Activated naive CD4-positive, alpha-beta T cell treated with anti-CD3 and anti-CD28 coated beads, Interleukin-2, amount 50 U/mL, for 72 hours (primary cell): ENCODE data around the gene CLDN15. TPM values are rescaled to one million over a fixed set of nuclear protein-coding genes. Genes with fewer than 3 reads are reported as not detected.
"Not testable (repeated sequence)": the region's sequence is repeated elsewhere in the genome, so short reads cannot be mapped to it uniquely, and the experiment has no call there.

Experiments used
- ATAC-seq, 2 donors: fragments of 150-1000 bp; cut with Tn5 transposase; 2 replicates each; pipeline ENCODE4 v1.10.0; 2021; ENCODE audit warnings: mild to moderate bottlenecking in 2 of 2, moderate library complexity in 2 of 2
- DNase-seq, 2 donors: peaks; one replicate each; pipeline ENCODE4 v3.0.0; 2021 to 2022; ENCODE audit warnings: low spot score in 2 of 2
- H3K27ac Mint-ChIP-seq, 2 donors: one replicate each; pipeline ENCODE4 v1.8.0; 2022; ENCODE audit warnings: mild to moderate bottlenecking in 2 of 2, mixed read lengths in 2 of 2
- H3K36me3 Mint-ChIP-seq, 2 donors: one replicate each; pipeline ENCODE4 v1.8.0; 2022; ENCODE audit warnings: mixed read lengths in 2 of 2
- H3K9me3 Mint-ChIP-seq, 2 donors: one replicate each; pipeline ENCODE4 v1.8.0; 2022; ENCODE audit warnings: mixed read lengths in 2 of 2
- total RNA-seq, 2 donors: library from RNA; stranded (reverse); gene quantifications; one replicate each; pipeline ENCODE4 v1.2.3, GENCODE V29; 2022

CLDN15 gene
- total RNA-seq: 10 to 100 TPM; 17.3 to 26.1 TPM

GRCh38 chr7:101237206-101238067, at the start of gene CLDN15:
CLDN15 (minus strand) TSS chr7:101237802; CDS start chr7:101237581, 221 bp downstream.
- Mint-ChIP-seq H3K36me3 (no peaks in the 10 kb centered on the region), H3K9me3 (no peaks in the 10 kb centered on the region), H3K27ac (peak within 1 kb of the TSS in 1 of 2 donors; percentile 24)
- DNase-seq: no peak
- ATAC-seq: no peak

- Mint-ChIP-seq H3K9me3 (no peaks in the 10 kb centered on the region), H3K36me3 (no peaks in the 10 kb centered on the region), H3K27ac (peak overlapping the region in 1 of 2 donors; percentile 4)
- DNase-seq: no peak
- no peak for ATAC-seq
Measured at GRCh38 chr7:101287032-101287431, 49.4 kb upstream of the CLDN15 start.

GRCh38 chr7:101285880-101286279, 48.3 kb upstream of the CLDN15 start:
- H3K36me3 Mint-ChIP-seq, H3K27ac Mint-ChIP-seq, ATAC-seq, H3K9me3 Mint-ChIP-seq, DNase-seq: not testable (repeated sequence)

GRCh38 chr7:101285171-101285570, 47.6 kb upstream of the CLDN15 start:
- Mint-ChIP-seq H3K27ac (no peak overlapping the region), H3K36me3 (no peaks in the 10 kb centered on the region), H3K9me3 (no peaks in the 10 kb centered on the region)
- no peak for ATAC-seq
- no peak for DNase-seq

- DNase-seq, H3K36me3 Mint-ChIP-seq, H3K9me3 Mint-ChIP-seq, H3K27ac Mint-ChIP-seq, ATAC-seq: not testable (repeated sequence)
Measured at GRCh38 chr7:101280912-101281311, 43.3 kb upstream of the CLDN15 start.

- Mint-ChIP-seq H3K9me3 (no peaks in the 10 kb centered on the region), H3K36me3 (no peaks in the 10 kb centered on the region), H3K27ac (no peak overlapping the region)
- ATAC-seq (no peak), DNase-seq (no peak)
Measured at GRCh38 chr7:101278461-101279292, 41.1 kb upstream of the CLDN15 start.

GRCh38 chr7:101277155-101277554, 39.6 kb upstream of the CLDN15 start:
- ATAC-seq (no peak), DNase-seq (no peak)
- Mint-ChIP-seq H3K27ac (no peak overlapping the region), H3K36me3 (no peaks in the 10 kb centered on the region), H3K9me3 (no peaks in the 10 kb centered on the region)

- ATAC-seq (no peak), DNase-seq (no peak)
- Mint-ChIP-seq H3K27ac (no peak overlapping the region), H3K9me3 (no peaks in the 10 kb centered on the region), H3K36me3 (no peaks in the 10 kb centered on the region)
Measured at GRCh38 chr7:101273206-101273605, 35.6 kb upstream of the CLDN15 start.

- Mint-ChIP-seq H3K9me3 (no peaks in the 10 kb centered on the region), H3K27ac (no peak overlapping the region), H3K36me3 (no peaks in the 10 kb centered on the region)
- ATAC-seq (no peak), DNase-seq (no peak)
Measured at GRCh38 chr7:101271021-101271420, 33.4 kb upstream of the CLDN15 start.

GRCh38 chr7:101269664-101270063, 32.1 kb upstream of the CLDN15 start:
- Mint-ChIP-seq H3K27ac (no peak overlapping the region), H3K9me3 (no peaks in the 10 kb centered on the region), H3K36me3 (no peaks in the 10 kb centered on the region)
- ATAC-seq (no peak), DNase-seq (no peak)

- Mint-ChIP-seq H3K36me3 (no peaks in the 10 kb centered on the region), H3K9me3 (no peaks in the 10 kb centered on the region), H3K27ac (no peak overlapping the region)
- DNase-seq (no peak), ATAC-seq (no peak)
Measured at GRCh38 chr7:101265622-101266516, 28.3 kb upstream of the CLDN15 start.

- H3K36me3 Mint-ChIP-seq, ATAC-seq, H3K27ac Mint-ChIP-seq, DNase-seq, H3K9me3 Mint-ChIP-seq: not testable (repeated sequence)
Measured at GRCh38 chr7:101264102-101264706, 26.6 kb upstream of the CLDN15 start.

- Mint-ChIP-seq H3K36me3 (no peaks in the 10 kb centered on the region), H3K9me3 (no peaks in the 10 kb centered on the region), H3K27ac (no peak overlapping the region)
- DNase-seq (no peak), ATAC-seq (no peak)
Measured at GRCh38 chr7:101258243-101258731, 20.7 kb upstream of the CLDN15 start.

- no peak for DNase-seq
- ATAC-seq: no peak
- Mint-ChIP-seq H3K9me3 (no peaks in the 10 kb centered on the region), H3K36me3 (peaks cover 9 to 13% of the 10 kb centered on the region in 2 donors), H3K27ac (no peak overlapping the region)
Measured at GRCh38 chr7:101255796-101256195, 18.2 kb upstream of the CLDN15 start.

- not testable (repeated sequence) for DNase-seq, ATAC-seq, H3K9me3 Mint-ChIP-seq
- H3K36me3 Mint-ChIP-seq: peaks cover 11 to 16% of the 10 kb centered on the region in 2 donors
- peak overlapping the region; percentile 94 to 95 for H3K27ac Mint-ChIP-seq
Measured at GRCh38 chr7:101253199-101253598, 15.6 kb upstream of the CLDN15 start.
